HepG2 (cell line): ENCODE results near the gene UCN3. TPM values are rescaled to one million over a fixed set of nuclear protein-coding genes. Genes with fewer than 3 reads are reported as not detected.

Source experiments
- ATAC-seq: fragments of 200-7000 bp; cut with Tn5 transposase; 3 replicates; pipeline ENCODE4 v1.9.1; 2020; ENCODE audit warnings: mild to moderate bottlenecking, moderate library complexity
- BruUV-seq: library from RNA; stranded (reverse); fragments of 400-500 nt; replicated peaks from 2 replicates; lab custom pipeline; 2021; lab: Mats Ljungman, UMichigan
- CTCF ChIA-PET: fragments of 300-600 bp; formaldehyde crosslinking; extraction: SDS; loops from one replicate; lab custom pipeline; 2021; ENCODE audit warnings: low total read pairs, inconsistent platforms, low intra/inter-chr PET ratio; lab: Yijun Ruan, JAX
- POLR2A ChIA-PET: fragments of 350-600 bp; sonication (Branson Sonifier 250); formaldehyde crosslinking; loops from one replicate; lab custom pipeline; 2020; ENCODE audit warnings: antibody characterized with exemption, inconsistent platforms; lab: Yijun Ruan, JAX
- DNase-seq: peaks from one replicate; pipeline ENCODE4 v3.0.0-alpha.2; 2015; ENCODE audit warnings: low spot score
- FAIRE-seq: peaks from 3 replicates; lab custom pipeline; 2011; peaks lifted over from hg19 to GRCh38; lab: Jason Lieb, UNC
- H2AFZ ChIP-seq: one replicate; pipeline ENCODE4 v1.6.1; 2011; ENCODE audit warnings: low read length, inconsistent platforms
- H3K27ac ChIP-seq: fragments of 300-600 bp; 3 replicates; pipeline ENCODE4 v1.8.0; 2011; ENCODE audit warnings: mixed run types, mild to moderate bottlenecking, mixed read lengths, low read length, inconsistent platforms; ENCODE audit not compliant: insufficient read depth; ENCODE audit errors: extremely low read length
- H3K27me3 ChIP-seq, 2 experiments: fragments of 200-600 bp in 1 of 2; 2 replicates in 1 of 2; 3 replicates in 1 of 2; pipeline versions ENCODE4 v1.6.0 to v1.8.0; 2011; ENCODE audit warnings: low read length in 2 of 2, mild to moderate bottlenecking in 2 of 2, moderate library complexity in 2 of 2, inconsistent platforms in 1 of 2; ENCODE audit not compliant: insufficient read depth in 2 of 2, control insufficient read depth in 1 of 2
- H3K36me3 ChIP-seq, 2 experiments: fragments of 200-600 bp in 1 of 2; replicated peaks in 1 of 2; 2 replicates in 1 of 2; 3 replicates in 1 of 2; pipeline versions ENCODE4 v1.5.1 to v1.8.0; 2011; ENCODE audit warnings: low read length in 2 of 2, inconsistent platforms in 1 of 2; ENCODE audit not compliant: insufficient read depth in 2 of 2, control insufficient read depth in 1 of 2
- H3K4me1 ChIP-seq: 2 replicates; pipeline ENCODE4 v1.5.1; 2012; ENCODE audit warnings: low read length, inconsistent platforms; ENCODE audit not compliant: insufficient read depth
- H3K4me2 ChIP-seq: 2 replicates; pipeline ENCODE4 v1.6.0; 2011; ENCODE audit warnings: low read depth, low read length, inconsistent platforms
- H3K4me3 ChIP-seq, 3 experiments: fragments of 200-600 bp in 1 of 3; sonication (generic), shearing (Covaris generic) in 1 of 3; replicated peaks in 1 of 3; 2 replicates each; pipeline ENCODE4 v1.5.1; 2011 to 2016; ENCODE audit warnings: low read length in 3 of 3, inconsistent platforms in 2 of 3, low read depth in 2 of 3, mild to moderate bottlenecking in 2 of 3, control low read depth in 1 of 3, mixed read lengths in 1 of 3; ENCODE audit not compliant: insufficient read depth in 1 of 3
- H3K79me2 ChIP-seq: one replicate; pipeline ENCODE4 v1.6.1; 2011; ENCODE audit warnings: low read length, inconsistent platforms; ENCODE audit not compliant: insufficient read depth
- H3K9ac ChIP-seq: 2 replicates; pipeline ENCODE4 v1.6.0; 2011; ENCODE audit warnings: mild to moderate bottlenecking, low read depth, low read length, inconsistent platforms; ENCODE audit not compliant: insufficient read depth
- H3K9me3 ChIP-seq: 2 replicates; pipeline ENCODE4 v1.5.1; 2012; ENCODE audit warnings: mild to moderate bottlenecking, low read length
- H4K20me1 ChIP-seq: 2 replicates; pipeline ENCODE4 v1.6.0; 2011; ENCODE audit warnings: inconsistent platforms, mild to moderate bottlenecking, low read length, moderate library complexity; ENCODE audit not compliant: insufficient read depth
- BRF2 ChIP-seq: sonication (generic); formaldehyde crosslinking; IDR thresholded peaks from 2 replicates; pipeline ENCODE4 v1.8.1; 2022; ENCODE audit warnings: mild to moderate bottlenecking, missing genetic modification reagents
- CTCF ChIP-seq: sonication (generic); formaldehyde crosslinking; IDR thresholded peaks from 2 replicates; pipeline ENCODE4 v1.5.0; 2020; ENCODE audit warnings: mild to moderate bottlenecking, missing genetic modification reagents, moderate library complexity
- DNMT1 ChIP-seq: sonication (generic); formaldehyde crosslinking; IDR thresholded peaks from 2 replicates; pipeline ENCODE4 v1.5.1; 2020; ENCODE audit warnings: mild to moderate bottlenecking, missing genetic modification reagents
- HNRNPK ChIP-seq: fragments of 200-400 bp; formaldehyde crosslinking; IDR thresholded peaks from 2 replicates; pipeline ENCODE4 v1.6.1; 2018; ENCODE audit warnings: low read length, low read depth, moderate library complexity, mild to moderate bottlenecking; ENCODE audit not compliant: poor library complexity, severe bottlenecking
- JDP2 ChIP-seq: sonication (generic); formaldehyde crosslinking; IDR thresholded peaks from 2 replicates; pipeline ENCODE4 v1.8.1; 2022; ENCODE audit warnings: missing genetic modification reagents, borderline replicate concordance
- KAT8 ChIP-seq: IDR thresholded peaks from 2 replicates; pipeline ENCODE4 v1.6.1; 2016; ENCODE audit warnings: missing genetic modification reagents, missing compliant biosample characterization
- SRF ChIP-seq: IDR thresholded peaks from 2 replicates; pipeline ENCODE4 v1.6.1; 2011; ENCODE audit warnings: mild to moderate bottlenecking, low read depth, low read length, moderate library complexity
- TEF ChIP-seq: sonication (generic); formaldehyde crosslinking; IDR thresholded peaks from 2 replicates; pipeline ENCODE4 v1.5.0; 2020; ENCODE audit warnings: missing genetic modification reagents
- TOPORS ChIP-seq: sonication (generic); formaldehyde crosslinking; IDR thresholded peaks from 2 replicates; pipeline ENCODE4 v1.8.0; 2023; ENCODE audit warnings: mild to moderate bottlenecking, missing genetic modification reagents
- ZHX2 ChIP-seq, 2 experiments: sonication (generic) in 1 of 2; formaldehyde crosslinking in 1 of 2; IDR thresholded peaks; 2 replicates each; pipeline versions ENCODE4 v1.6.1 to v1.9.0; 2014 to 2022; ENCODE audit warnings: antibody characterized with exemption in 1 of 2, borderline replicate concordance in 1 of 2, inconsistent platforms in 1 of 2, low read depth in 1 of 2, missing genetic modification reagents in 1 of 2
- ZNF121 ChIP-seq: sonication (generic); formaldehyde crosslinking; IDR thresholded peaks from 2 replicates; pipeline ENCODE4 v1.5.0; 2020; ENCODE audit warnings: mild to moderate bottlenecking, missing genetic modification reagents
- ZNF607 ChIP-seq: sonication (generic); formaldehyde crosslinking; IDR thresholded peaks from 2 replicates; pipeline ENCODE4 v1.5.1; 2020; ENCODE audit warnings: missing genetic modification reagents, mild to moderate bottlenecking, borderline replicate concordance
- WGBS: methylation state at CpG from one replicate; pipeline ENCODE4 v1.1.6; 2017; ENCODE audit warnings: low lambda C conversion rate; 5-methylcytosine and 5-hydroxymethylcytosine counted together
- in situ Hi-C: cut with HindIII; loops from 2 replicates; pipeline ENCODE4 v1.10.0; 2017; ENCODE audit warnings: low pct_unique_long_range_greater_than_20kb; ENCODE audit not compliant: extremely low pct_ligation_motif_present
- intact Hi-C: fragments of 100-400 bp; cut with micrococcal nuclease; formaldehyde crosslinking; loops from one replicate; pipeline ENCODE4 v1.10.0; 2022; ENCODE audit not compliant: unreplicated experiment
- polyA plus RNA-seq, 8 experiments: library from polyadenylated mRNA; depleted of rRNA in 3 of 8; stranded (reverse) in 7 of 8; unstranded in 1 of 8; fragments of >200 nt; fragmentation: Illumina TruSeq in 4 of 8; extraction: Trizol in 4 of 8; gene quantifications; 2 replicates each; pipeline versions ENCODE4 v1.2.1 to v1.2.3, GENCODE V29; 2011 to 2016; ENCODE audit warnings: low read depth in 4 of 8, missing spikeins in 1 of 8, mixed read lengths in 1 of 8; ENCODE audit not compliant: insufficient read depth in 1 of 8
- total RNA-seq, 5 experiments: library from RNA; depleted of rRNA; stranded (reverse); fragments of >200 nt; fragmentation: Illumina TruSeq; extraction: Trizol; gene quantifications; 2 replicates each; pipeline ENCODE4 v1.2.3, GENCODE V29; 2016; ENCODE audit warnings: low read depth in 1 of 5

Gene UCN3
- total and polyA plus RNA-seq, 2 of the 13 experiments (the other 11 are each of a cell fraction or from before 2014, with no cell fraction given) = not detected

- Histone ChIP-seq H3K9me3 (no peaks in the 10 kb centered on the region), H3K4me3 (peak overlapping the region in 1 of 3 experiments; percentile 29; a peak in 1 of 6 replicates), H3K27me3 (peaks cover 0 to 54% of the 10 kb centered on the region in 2 experiments), H2AFZ (no peak overlapping the region), H4K20me1 (no peaks in the 10 kb centered on the region), H3K79me2 (no peaks in the 10 kb centered on the region), H3K36me3 (no peaks in the 10 kb centered on the region), H3K4me2 (peak overlapping the region; percentile 71; the same call in 1 of the 2 replicates), H3K27ac (no peak overlapping the region), H3K4me1 (peaks cover 24% of the 10 kb centered on the region)
- no TSS peak for BruUV-seq
- in situ Hi-C loops (no loop called here), intact Hi-C loops (no loop called here)
- FAIRE-seq (no peak), ATAC-seq (no peak)
- CTCF ChIA-PET = no interaction called here
- TF ChIP-seq DNMT1 = no peak
- no peak for TF ChIP-seq KAT8 (CRISPR knock-in tag)
- no peak for TF ChIP-seq ZHX2 (IDR thresholded peaks at IDR 0.05; ENCODE audit: low read depth)
- TF ChIP-seq ZHX2 (CRISPR knock-in tag; IDR thresholded peaks at IDR 0.05; ENCODE audit: borderline replicate concordance) = no peak
- no peak for TF ChIP-seq SRF
- TF ChIP-seq BRF2 (CRISPR knock-in tag) = no peak
- no peak for TF ChIP-seq HNRNPK
- TF ChIP-seq JDP2 (CRISPR knock-in tag) = no peak
- TF ChIP-seq TEF (CRISPR knock-in tag) = no peak
- TF ChIP-seq ZNF121 (CRISPR knock-in tag) = no peak
- no peak for TF ChIP-seq ZNF607 (CRISPR knock-in tag)
- no peak for TF ChIP-seq TOPORS (CRISPR knock-in tag)
- TF ChIP-seq CTCF (CRISPR knock-in tag) = no peak
- TF ChIP-seq, all 625 proteins: peak for 0
- no peak overlapping the region for H3K9ac ChIP-seq
- POLR2A ChIA-PET = no interaction called here
- no peak for DNase-seq
- 59% methylated on average over 11 of the region's 11 CpGs for WGBS
These were observed 392 bp upstream of the UCN3 start for GRCh38 chr10:5364374-5364773.
